H7 (cell line): ENCODE measurements around the gene TMEM164. TPM values are rescaled to one million over a fixed set of nuclear protein-coding genes. Genes with fewer than 3 reads are reported as not detected.

Experiments used
- DNase-seq: peaks from one replicate; pipeline ENCODE4 v3.0.0; 2012
- H3K27me3 ChIP-seq: 2 replicates; pipeline ENCODE4 v1.6.0; 2011; ENCODE audit warnings: mild to moderate bottlenecking, low read length; ENCODE audit not compliant: control insufficient read depth, insufficient read depth
- H3K36me3 ChIP-seq: replicated peaks from 2 replicates; pipeline ENCODE4 v1.5.1; 2011; ENCODE audit warnings: low read length; ENCODE audit not compliant: control insufficient read depth, insufficient read depth
- H3K4me3 ChIP-seq: 2 replicates; pipeline ENCODE4 v1.5.1; 2011; ENCODE audit warnings: low read depth, mild to moderate bottlenecking, control low read depth, low read length, moderate library complexity; ENCODE audit not compliant: insufficient read depth
- total RNA-seq: library from RNA; depleted of rRNA; stranded (reverse); fragments of >200 nt; shearing (Covaris generic); gene quantifications from 2 replicates; pipeline ENCODE4 v1.2.3, GENCODE V29; 2014

TMEM164 gene
- total RNA-seq, 1 experiment from 2014 or later, result 36.0 TPM

DNA sequence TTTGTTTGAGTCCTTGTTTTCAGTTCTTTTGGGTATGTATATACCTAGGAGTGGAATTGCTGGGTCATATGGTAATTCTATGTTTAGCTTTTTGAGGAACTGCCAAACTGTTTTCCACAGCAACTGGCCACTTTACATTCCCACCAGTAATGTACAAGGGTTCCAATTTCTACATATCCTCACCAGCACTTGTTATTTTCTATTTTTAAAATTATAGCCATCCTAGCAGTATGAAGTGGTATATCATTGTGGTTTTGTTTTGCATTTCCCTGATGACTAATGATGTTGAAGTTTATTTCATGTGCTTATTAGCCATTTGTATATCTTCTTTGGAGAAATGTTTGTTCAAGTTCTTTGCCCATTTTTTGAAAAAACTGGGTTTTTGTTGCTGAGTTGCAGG, 39.6 kb downstream of the TMEM164 start:
- Histone ChIP-seq H3K4me3 (no peak overlapping the region), H3K27me3 (no peaks in the 10 kb centered on the region), H3K36me3 (no peaks in the 10 kb centered on the region)
- no peak for DNase-seq

DNA sequence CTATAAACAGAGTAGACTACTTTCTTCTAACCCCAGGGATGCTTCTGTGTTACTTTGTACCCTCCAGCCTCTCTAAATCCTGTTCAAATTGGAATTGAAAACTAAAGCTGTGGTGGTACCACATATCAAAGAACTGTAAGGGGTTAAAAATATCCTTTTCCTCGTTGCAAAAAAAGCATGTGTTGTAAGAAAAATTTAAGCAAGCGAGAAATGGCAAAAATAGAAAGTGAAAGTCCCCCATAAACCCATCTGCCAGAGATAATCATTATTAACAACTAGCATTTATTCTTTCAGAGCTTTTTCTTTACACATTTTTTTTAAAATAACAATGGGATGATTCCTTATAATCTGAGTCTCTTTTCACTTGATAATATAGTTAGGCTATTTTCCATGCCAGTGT, 40.6 kb downstream of the TMEM164 start:
- no peak for DNase-seq
- Histone ChIP-seq H3K36me3 (no peaks in the 10 kb centered on the region), H3K4me3 (no peak overlapping the region), H3K27me3 (no peaks in the 10 kb centered on the region)

DNA sequence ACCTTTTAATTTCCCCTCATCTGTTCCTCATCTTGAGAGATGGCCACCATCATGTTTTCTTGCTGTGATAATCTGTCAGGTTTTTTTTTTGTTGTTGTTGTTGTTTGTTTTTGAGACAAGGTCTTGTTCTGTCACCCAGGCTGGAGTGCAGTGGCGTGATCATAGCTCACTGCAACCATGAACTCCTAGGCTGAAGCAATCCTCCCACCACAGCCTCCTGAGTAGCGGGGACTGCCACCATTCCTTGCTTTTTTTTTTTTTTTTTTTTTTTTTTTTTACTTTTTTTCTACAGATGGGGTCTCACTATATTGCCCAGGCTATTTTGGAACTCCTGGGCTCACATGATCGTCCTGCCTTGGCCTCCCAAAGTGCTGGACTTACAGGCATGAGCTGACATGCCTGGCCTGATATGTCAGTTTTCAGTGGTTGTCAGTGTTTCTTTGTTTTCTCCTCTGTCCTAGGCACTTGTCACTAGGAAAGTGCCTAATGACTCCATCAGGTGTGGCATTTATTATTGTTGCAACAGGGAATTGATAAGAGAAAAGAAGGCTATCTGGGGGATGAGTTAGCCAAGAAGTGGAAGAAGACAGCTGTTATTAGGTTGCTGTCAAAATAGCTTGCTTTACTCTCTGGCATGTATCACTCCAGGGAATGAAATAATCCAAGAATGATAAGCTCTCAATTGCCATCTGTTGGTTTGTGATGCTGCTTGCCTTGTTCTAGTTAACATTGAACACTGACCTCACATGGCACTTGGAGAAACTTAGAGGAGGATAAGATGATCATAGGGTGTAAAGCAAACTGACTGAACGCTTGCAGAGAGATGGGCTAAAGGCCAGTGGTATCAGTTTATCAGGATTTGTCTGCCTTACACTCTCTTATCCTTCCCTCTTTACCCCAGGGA, 41.7 kb downstream of the TMEM164 start:
- Histone ChIP-seq H3K4me3 (no peak overlapping the region), H3K27me3 (no peaks in the 10 kb centered on the region), H3K36me3 (no peaks in the 10 kb centered on the region)
- no peak for DNase-seq

DNA sequence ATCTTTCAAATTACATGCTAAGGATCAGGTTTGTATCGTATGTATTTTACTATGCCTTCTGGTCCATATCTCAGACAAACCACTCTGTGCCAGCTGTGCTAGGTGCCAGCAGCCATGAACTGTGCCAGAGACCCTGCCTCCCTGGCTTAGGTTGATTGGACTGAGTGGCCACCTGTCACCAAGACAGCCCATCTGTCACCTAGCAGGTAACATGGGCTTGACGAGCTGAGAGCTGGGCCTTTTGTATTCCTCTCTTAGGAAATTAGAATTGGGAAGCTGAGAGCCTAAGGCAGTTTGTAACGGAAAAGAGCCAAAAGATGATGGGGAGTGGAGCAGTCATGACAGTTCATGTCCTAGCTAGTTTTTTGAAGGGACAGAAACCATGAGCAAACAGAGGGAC, 42.5 kb downstream of the TMEM164 start:
- DNase-seq, result no peak
- Histone ChIP-seq H3K4me3 (no peak overlapping the region), H3K27me3 (no peaks in the 10 kb centered on the region), H3K36me3 (no peaks in the 10 kb centered on the region)

DNA sequence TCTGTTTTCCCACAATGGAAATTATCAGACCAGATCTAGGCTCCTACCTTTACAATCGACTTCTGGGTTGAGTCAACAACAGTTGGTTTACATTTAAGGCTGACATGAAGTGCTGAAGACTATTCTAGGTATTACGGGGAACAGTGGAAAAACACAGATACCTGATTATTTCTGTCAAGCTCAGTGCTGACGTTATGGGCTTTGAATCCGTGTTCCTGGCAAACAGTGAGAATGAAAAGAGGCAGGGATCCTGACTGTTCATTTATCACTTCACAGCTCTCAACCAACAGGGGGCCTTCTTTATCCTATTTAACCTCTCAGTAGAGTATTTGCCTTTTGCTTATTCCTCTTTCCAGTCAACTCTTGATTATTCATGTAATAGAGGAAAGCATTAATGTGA, 43.1 kb downstream of the TMEM164 start:
- Histone ChIP-seq H3K36me3 (no peaks in the 10 kb centered on the region), H3K4me3 (no peak overlapping the region), H3K27me3 (no peaks in the 10 kb centered on the region)
- peak; percentile 19 for DNase-seq

DNA sequence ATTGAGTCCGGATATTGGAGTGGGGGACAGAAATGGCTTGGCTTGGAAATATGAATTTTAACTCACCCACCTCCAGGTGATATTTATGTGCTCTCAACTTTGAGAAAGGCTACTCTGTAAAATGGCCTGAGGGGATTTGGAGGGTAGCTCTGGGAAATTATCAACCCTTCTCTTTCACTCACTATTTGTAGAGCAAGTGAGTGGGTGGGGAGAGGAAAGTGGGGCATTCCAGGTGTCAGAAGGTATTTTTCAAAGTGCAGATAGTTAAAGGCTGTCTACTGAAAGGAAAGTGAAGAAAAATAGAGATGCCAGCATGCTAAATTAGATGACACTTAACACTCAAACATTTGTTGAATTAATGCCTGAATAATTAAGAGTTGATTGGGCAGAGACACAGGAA, 44.1 kb downstream of the TMEM164 start:
- no peak for DNase-seq
- Histone ChIP-seq H3K36me3 (no peaks in the 10 kb centered on the region), H3K4me3 (no peak overlapping the region), H3K27me3 (no peaks in the 10 kb centered on the region)

DNA sequence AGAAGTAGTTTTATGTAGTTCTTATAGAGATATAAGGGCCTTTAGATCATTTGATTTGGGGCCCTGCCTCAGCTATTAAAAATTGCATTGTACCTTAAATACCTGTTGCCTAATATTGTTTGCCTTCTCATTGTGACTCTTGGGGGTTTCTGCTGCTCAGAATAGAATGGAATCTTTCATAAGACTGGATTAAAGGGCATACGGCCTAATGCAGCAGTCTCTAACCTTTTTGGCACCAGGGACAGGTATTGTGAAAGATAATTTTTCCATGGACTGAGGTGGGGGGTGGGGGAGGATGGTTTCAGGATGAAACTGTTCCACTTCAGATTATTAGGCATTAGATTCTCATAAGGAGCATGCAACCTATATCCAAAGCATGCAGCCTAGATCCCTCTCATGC, 46.2 kb downstream of the TMEM164 start:
- Histone ChIP-seq H3K4me3 (no peak overlapping the region), H3K27me3 (no peaks in the 10 kb centered on the region), H3K36me3 (no peaks in the 10 kb centered on the region)
- no peak for DNase-seq

DNA sequence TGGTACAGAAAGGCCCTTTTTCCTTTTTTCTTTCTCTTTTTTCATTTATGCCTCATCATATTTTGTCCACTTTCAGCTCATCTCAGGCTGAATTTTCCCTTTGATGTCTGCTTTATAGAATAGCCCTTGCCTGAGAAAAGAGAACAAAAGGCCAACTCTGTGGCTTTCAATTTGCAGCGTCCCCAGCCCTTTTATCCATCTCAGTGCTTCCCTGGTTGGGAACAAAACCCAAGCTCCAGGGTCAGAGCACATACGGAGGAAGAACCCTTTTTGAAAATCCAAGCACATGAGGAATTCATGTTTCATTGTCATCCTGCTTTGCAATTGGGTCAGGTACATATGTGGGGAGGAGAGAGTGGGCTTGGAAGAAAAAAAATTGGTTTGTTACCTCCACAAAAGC, 47.5 kb downstream of the TMEM164 start:
- H3K36me3 ChIP-seq, result no peaks in the 10 kb centered on the region
- DNase-seq, result no peak
- H3K4me3 ChIP-seq, result no peak overlapping the region
- no peaks in the 10 kb centered on the region for H3K27me3 ChIP-seq

DNA sequence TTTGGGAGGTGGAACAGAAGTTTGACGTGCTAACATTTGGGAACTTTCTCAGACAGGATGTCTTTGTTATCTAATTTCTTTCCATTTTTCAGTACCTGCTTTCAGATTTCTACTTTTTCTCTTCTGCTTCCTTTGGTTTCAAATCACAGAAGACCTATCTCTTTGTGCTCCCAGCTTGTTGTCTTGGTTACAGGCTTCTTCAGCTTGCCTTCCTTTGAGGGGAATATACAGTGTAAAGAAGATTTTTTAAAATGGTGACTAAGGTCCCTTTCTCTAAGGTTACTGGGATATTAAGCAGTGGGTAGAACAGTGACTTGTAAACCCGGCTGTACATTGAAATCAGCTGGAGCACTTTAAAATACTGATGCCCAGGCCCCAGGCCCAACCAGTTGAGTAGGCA, 48.0 kb downstream of the TMEM164 start:
- H3K27me3 ChIP-seq, result no peaks in the 10 kb centered on the region
- no peak for DNase-seq
- H3K36me3 ChIP-seq, result no peaks in the 10 kb centered on the region
- H3K4me3 ChIP-seq, result no peak overlapping the region

DNA sequence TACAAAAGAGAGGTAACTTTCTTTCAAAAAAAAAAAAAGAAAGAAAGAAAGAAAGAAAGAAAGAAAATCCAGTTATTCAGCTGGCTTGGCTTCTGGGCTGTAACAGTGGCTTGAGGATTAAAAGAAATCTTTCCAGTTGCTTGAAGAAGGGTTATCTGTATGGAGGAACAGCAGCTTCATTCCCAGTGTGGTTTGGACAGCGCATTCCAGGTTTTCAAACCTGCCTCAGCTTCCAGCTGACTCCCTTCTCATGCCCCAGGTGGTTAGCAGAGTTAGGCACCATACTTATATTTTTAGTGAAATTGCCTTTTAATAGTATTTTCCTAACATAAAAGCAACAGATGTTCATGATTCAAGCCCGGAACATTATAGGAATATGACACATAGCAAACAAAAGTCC, 48.6 kb downstream of the TMEM164 start:
- H3K27me3 ChIP-seq, result no peaks in the 10 kb centered on the region
- H3K36me3 ChIP-seq, result no peaks in the 10 kb centered on the region
- no peak for DNase-seq
- no peak overlapping the region for H3K4me3 ChIP-seq

DNA sequence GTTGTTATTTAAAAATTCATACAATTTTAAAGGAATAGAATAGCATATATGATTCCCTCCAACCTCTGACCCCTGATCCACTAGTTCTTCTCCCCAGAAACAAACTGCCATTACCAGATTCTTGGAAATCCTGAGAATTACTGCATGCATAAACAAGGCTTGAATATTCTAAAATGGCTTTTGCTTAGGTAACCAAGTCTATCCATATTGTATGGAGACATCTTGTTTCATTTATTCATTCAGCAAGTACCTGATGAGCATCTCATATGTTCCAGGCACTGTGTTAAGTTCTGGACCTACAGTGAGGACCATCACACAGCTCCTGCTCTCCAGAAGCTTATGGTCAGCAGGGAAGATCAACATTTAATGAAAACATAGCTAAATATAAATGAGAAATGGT, 49.4 kb downstream of the TMEM164 start:
- no peaks in the 10 kb centered on the region for H3K27me3 ChIP-seq
- DNase-seq, result no peak
- H3K36me3 ChIP-seq, result no peaks in the 10 kb centered on the region
- no peak overlapping the region for H3K4me3 ChIP-seq

DNA sequence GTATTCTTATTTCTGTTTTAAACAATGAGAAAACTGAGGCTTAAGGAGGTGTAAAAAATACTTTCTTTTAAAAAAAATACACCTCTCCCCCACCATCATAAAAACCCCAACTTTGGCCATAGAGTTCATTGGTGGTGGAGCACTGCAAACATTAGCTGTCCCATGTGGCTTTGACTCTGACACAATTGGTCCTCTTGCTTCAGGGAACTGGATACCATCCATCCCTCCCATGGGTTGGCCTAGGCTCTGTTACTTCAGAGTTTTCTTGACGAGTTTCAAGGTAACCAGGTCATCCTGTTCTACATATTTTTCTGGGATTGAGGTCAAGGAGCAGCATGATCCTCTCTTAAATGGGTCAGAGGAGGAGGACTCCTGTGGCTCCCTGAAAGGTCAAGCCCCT, 50.5 kb downstream of the TMEM164 start:
- H3K27me3 ChIP-seq, result no peaks in the 10 kb centered on the region
- H3K4me3 ChIP-seq, result no peak overlapping the region
- DNase-seq, result no peak
- H3K36me3 ChIP-seq, result no peaks in the 10 kb centered on the region

DNA sequence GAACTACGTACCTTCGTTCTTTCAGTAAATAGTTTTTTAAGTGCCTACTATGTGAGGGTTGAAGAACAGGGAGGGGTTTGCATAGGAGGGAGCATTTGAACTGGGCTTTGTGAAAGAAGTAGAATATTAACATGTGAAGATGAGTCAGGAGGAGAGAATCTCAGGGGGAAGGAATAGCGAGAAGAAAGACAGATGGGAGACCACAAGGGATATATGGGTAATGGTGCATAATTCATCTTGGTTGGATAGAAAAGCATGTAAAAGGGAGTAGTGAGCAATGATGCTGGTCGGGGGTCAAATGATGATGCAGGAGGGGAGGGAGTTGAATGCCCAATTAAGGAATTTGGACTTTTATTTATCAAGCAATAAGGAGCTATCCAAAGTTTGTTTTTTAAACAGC, 52.7 kb downstream of the TMEM164 start:
- H3K36me3 ChIP-seq, result no peaks in the 10 kb centered on the region
- H3K27me3 ChIP-seq, result no peaks in the 10 kb centered on the region
- no peak for DNase-seq
- H3K4me3 ChIP-seq, result no peak overlapping the region

DNA sequence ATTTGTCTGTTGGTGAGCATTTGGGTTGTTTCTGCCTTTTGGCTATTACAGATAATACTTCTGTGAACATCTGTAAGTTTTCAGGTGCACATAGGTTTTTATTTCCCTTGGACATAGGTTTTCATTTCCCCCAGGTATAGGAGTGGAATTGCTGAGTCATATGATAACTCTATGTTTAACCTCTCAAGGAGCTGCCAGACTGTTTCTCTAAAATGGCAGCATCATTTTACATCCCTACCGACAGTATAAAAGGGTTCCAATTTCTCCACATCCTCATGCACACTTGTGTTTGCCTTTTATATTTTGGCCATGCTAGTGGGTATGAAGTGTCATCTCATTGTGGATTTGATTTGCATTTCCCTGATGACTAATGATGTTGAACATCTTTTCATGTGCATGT, 53.5 kb downstream of the TMEM164 start:
- H3K27me3 ChIP-seq, result no peaks in the 10 kb centered on the region
- DNase-seq, result no peak
- H3K36me3 ChIP-seq, result no peaks in the 10 kb centered on the region
- no peak overlapping the region for H3K4me3 ChIP-seq

DNA sequence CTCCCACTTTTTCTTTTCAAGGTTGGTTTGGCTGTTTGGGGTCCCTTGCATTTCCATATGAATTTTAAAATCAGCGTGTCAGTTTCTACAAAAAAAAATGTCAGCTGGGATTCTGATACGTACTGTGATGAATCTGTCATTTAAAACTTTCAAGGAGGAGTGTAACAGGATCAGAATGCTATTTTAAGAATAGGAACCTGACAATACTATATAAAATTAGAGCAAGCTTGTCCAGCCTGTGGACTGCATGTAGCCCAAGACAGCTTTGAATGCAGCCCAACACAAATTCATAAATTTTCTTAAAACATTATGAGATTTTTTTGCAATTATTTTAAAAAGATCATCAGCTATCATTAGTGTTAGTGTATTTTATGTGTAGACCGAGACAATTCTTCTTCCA, 56.5 kb downstream of the TMEM164 start:
- Histone ChIP-seq H3K27me3 (no peaks in the 10 kb centered on the region), H3K4me3 (no peak overlapping the region), H3K36me3 (no peaks in the 10 kb centered on the region)
- no peak for DNase-seq

DNA sequence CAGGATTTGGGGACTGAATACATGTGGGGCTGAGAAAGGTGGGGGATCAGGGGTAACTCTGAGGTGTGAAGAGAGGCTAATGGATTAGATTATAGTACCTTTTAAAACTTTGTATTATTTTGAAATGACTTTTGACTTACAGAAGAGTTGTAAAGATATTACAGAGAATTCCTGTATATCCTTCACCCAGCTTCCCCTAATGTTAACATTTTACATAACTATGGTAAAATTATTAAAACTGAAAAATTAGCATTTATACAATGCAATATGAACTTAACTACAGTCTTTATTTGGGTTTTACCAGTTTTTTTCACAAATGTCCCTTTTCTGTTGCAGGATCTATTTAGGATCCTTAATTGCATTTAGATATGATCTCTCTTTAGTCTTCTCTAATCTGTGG, 57.4 kb downstream of the TMEM164 start:
- no peak for DNase-seq
- H3K4me3 ChIP-seq, result no peak overlapping the region
- no peaks in the 10 kb centered on the region for H3K27me3 ChIP-seq
- H3K36me3 ChIP-seq, result no peaks in the 10 kb centered on the region
